HepG2 (cell line): ENCODE results near the gene EEPD1.

Source experiments
- EZH2 ChIP-seq: conservative IDR thresholded peaks from 2 replicates; pipeline ENCODE4 v1.6.1; 2012; ENCODE audit warnings: mild to moderate bottlenecking, low read depth, low read length, moderate library complexity
- KAT7 ChIP-seq: IDR thresholded peaks from 2 replicates; pipeline ENCODE4 v1.6.1; 2018; ENCODE audit warnings: borderline replicate concordance, missing compliant biosample characterization
- ZNF232 ChIP-seq: sonication (generic); formaldehyde crosslinking; IDR thresholded peaks from 2 replicates; pipeline ENCODE4 v1.4.0; 2020; ENCODE audit warnings: missing genetic modification reagents, borderline replicate concordance
- TF ChIP-seq, protein P1 (sequence below): sonication (generic); formaldehyde crosslinking; IDR thresholded peaks from 2 replicates; pipeline ENCODE4 v1.4.0; 2020; ENCODE audit warnings: missing genetic modification reagents

GRCh38 chr7:36153571-36154097 lies 580 bp downstream of the EEPD1 start:
- TF ChIP-seq, protein P1, sequence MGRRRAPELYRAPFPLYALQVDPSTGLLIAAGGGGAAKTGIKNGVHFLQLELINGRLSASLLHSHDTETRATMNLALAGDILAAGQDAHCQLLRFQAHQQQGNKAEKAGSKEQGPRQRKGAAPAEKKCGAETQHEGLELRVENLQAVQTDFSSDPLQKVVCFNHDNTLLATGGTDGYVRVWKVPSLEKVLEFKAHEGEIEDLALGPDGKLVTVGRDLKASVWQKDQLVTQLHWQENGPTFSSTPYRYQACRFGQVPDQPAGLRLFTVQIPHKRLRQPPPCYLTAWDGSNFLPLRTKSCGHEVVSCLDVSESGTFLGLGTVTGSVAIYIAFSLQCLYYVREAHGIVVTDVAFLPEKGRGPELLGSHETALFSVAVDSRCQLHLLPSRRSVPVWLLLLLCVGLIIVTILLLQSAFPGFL: no peak
- TF ChIP-seq ZNF232 (CRISPR knock-in tag) (0 out of 2 replicates have a peak, but pooled peaks have one; percentile 32), EZH2 (no peak), KAT7 (CRISPR knock-in tag) (no peak)
